ENCODE data around the gene PNPLA4. TPM values are rescaled to one million over a fixed set of nuclear protein-coding genes. Genes with fewer than 3 reads are reported as not detected.

The PNPLA4 gene, protein sequence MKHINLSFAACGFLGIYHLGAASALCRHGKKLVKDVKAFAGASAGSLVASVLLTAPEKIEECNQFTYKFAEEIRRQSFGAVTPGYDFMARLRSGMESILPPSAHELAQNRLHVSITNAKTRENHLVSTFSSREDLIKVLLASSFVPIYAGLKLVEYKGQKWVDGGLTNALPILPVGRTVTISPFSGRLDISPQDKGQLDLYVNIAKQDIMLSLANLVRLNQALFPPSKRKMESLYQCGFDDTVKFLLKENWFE
- 10.2 to 12.9 TPM (median 11.3 TPM) in 5 replicates for total RNA-seq (2022; extraction: Qiagen RNA extraction)

DNA sequence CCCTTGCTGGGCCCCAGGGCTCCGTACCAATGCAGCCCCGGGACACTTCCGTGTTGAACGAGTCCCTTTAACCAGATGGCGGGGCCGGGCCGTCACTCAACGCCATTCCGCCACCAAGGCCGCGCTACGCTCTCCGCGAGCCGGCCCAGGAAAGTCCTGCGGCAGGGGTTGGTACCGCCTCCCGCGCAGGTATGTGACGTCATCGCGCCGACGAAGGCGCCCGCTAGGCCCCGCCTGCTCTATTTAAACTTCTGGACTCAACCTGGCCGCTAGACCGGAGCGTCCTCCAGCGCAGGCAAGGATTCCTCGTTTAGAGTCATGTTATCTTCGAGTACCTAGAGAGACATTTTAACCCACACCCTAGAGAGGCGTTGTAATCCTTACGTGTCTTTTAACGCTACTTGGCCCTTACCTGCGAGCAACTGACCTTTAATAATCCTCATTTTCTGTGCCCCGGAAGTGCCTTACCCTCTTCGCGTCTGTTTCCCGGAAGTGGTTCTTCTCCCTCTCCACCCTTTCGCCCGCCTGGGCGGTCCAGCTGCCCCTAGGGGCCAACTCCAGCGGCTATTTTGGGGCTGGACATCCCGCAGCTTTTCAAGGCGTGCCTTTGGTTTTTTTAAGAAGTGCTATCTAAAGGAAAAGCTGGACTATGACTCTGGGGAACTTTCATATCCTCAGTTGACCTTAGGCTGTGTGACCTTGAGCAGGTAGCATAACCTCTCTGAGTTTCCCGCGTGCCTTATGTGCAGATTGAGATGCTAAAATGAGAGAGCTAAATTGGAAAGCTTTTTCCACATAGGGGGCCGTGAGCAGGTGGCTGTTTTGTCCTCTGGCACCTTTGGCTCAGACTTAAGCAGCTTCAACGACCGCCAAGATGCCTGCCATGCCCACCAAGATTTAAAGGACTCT, at the start of gene PNPLA4:
PNPLA4 (minus strand) TSS at position 155 of the 909 bp plus-strand sequence. CDS start 1,294 bp downstream, outside the sequence.

Other genes with a start within 250 kb of the PNPLA4 start
- 0.10 TPM in 1 of 5 replicates, not detected in the others for gene VCX, start 84.2 kb downstream of the PNPLA4 start, total RNA-seq (2022; extraction: Qiagen RNA extraction)
- gene VCX2, start 243.9 kb upstream of the PNPLA4 start, total RNA-seq (2022; extraction: Qiagen RNA extraction): not detected in 5 replicates